HG02798 (cell line): ENCODE data around the gene AQP6.
"Not testable (repeated sequence)": the region's sequence is repeated elsewhere in the genome, so short reads cannot be mapped to it uniquely, and the experiment has no call there.

ENCODE experiments used
- ATAC-seq: cut with Tn5 transposase; IDR thresholded peaks from one replicate; pipeline ENCODE4 v1.9.1; 2021; ENCODE audit warnings: mild to moderate bottlenecking; ENCODE audit not compliant: unreplicated experiment, poor library complexity

AQP6 gene

GRCh38 chr12:49985981-49986380, 13.2 kb downstream of the AQP6 start:
- no peak for ATAC-seq

GRCh38 chr12:49986476-49986875, 13.7 kb downstream of the AQP6 start:
- not testable (repeated sequence) for ATAC-seq

DNA sequence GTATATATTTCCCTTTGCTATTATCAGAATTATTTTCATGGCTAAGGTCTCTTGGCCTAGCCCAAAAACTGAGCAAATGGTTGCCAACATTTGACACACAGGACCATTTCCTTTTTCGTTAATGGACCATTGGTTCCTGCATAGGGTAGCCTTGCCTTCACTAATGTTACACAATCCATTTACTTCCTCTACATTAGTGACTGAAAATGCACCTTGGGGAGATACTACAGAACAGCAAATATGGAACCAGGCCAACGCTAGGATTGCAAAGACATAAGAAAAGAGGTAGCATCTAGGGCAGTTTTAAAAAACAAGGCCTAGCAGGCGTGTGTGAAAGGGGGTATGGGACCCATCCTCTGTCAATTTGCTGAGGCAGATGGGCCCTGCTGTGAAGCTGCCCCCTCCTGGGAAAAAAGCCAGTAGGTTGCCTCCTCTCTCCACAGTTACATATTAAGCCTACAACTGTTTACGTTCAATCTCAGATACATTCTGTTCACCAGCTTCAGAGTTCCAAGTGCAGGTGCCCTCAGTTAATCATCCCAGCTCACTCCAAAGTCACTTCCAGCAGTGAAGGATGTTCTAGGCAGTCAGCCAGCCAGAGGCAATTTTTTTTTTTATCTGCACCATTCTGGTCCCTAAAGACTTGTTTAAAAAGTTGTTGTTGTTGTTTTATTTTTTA, 15.0 kb downstream of the AQP6 start:
- ATAC-seq, result no peak

DNA sequence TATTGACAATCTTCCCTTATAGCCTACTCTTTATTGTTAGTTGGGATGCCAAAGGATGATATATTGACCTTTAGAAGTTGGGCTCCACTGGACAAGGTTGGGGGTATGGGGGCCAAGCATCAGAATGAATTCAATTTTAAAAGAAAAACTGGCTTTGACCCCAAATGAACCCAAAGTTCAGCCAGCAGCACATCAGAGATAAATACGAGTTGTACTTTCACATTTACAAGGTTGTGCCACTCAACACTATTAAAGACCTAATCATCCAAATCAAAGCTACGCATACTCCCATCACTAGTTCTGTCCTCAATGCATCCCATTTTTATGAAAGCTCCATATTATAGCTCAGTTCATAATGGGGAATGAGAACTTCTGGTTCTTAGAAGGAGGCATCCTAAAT, 16.7 kb downstream of the AQP6 start:
- not testable (repeated sequence) for ATAC-seq

DNA sequence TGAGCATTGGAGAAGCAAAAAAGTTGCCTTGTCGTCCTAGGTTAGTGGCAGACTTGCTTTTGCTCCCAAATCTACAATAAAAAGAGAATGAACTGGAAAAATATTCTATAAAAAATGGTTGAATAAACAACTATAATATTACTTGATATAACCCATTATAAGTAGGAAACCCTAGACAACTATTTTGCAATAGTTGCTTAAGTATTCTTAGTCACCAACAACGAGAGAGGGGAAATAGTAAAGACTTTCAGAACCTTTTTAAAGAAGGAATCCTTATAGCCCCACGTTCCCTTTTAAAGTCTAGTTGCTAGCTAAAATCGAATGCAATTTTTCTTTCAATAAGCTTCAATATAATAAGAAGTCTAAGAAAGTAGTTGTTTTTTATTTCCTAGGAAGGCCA, 17.5 kb downstream of the AQP6 start:
- no peak for ATAC-seq

- no peak for ATAC-seq
Observed at GRCh38 chr12:49998453-49998852, 25.7 kb downstream of the AQP6 start.

- ATAC-seq, result no peak
Observed at GRCh38 chr12:50003595-50003994, 30.8 kb downstream of the AQP6 start.

- ATAC-seq, result no peak
Observed at GRCh38 chr12:50004696-50005095, 31.9 kb downstream of the AQP6 start.

DNA sequence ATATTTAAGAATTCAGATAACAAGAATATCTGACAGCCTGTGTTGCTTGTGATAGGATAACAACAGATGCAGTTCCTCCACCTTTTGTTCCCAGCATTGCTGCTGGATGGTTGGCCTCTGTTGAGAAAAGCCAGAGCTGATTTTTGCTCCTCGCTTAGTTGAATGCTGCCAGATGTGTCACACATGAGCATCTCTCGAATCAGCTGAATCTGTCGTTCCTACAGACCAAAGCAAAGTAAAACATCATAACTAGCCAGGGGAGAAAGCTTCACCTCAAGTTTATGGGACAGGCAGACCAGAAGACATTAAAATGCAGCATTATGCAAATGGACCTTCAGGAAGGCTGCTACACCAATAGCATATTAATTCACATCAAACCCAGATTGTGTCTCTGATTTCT, 32.4 kb downstream of the AQP6 start:
- ATAC-seq, result no peak

DNA sequence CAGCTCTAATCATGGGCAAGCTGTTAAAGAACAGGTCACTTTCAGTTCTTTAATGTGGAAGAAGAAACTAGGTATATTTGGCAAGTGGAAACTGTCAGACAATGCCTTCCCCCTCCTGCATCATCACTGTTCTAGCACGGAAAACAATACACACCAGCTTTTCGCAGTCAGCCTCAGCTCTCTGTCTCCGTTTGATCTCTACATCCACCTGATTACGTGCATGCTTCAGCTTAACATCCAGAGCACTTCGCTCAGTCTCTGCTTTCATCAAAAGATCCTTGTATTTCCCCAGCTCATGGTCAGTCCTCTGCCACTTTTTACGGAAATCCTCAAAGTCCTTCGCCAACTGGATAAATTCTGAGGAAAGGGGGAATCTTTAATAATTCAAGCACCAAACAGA, 33.5 kb downstream of the AQP6 start:
- no peak for ATAC-seq

GRCh38 chr12:50006754-50007442, 34.2 kb downstream of the AQP6 start:
- ATAC-seq, result no peak

- ATAC-seq, result no peak
Observed at GRCh38 chr12:50013361-50014147, 40.8 kb downstream of the AQP6 start.

- ATAC-seq, result no peak
Observed at GRCh38 chr12:50014342-50014741, 41.6 kb downstream of the AQP6 start.

DNA sequence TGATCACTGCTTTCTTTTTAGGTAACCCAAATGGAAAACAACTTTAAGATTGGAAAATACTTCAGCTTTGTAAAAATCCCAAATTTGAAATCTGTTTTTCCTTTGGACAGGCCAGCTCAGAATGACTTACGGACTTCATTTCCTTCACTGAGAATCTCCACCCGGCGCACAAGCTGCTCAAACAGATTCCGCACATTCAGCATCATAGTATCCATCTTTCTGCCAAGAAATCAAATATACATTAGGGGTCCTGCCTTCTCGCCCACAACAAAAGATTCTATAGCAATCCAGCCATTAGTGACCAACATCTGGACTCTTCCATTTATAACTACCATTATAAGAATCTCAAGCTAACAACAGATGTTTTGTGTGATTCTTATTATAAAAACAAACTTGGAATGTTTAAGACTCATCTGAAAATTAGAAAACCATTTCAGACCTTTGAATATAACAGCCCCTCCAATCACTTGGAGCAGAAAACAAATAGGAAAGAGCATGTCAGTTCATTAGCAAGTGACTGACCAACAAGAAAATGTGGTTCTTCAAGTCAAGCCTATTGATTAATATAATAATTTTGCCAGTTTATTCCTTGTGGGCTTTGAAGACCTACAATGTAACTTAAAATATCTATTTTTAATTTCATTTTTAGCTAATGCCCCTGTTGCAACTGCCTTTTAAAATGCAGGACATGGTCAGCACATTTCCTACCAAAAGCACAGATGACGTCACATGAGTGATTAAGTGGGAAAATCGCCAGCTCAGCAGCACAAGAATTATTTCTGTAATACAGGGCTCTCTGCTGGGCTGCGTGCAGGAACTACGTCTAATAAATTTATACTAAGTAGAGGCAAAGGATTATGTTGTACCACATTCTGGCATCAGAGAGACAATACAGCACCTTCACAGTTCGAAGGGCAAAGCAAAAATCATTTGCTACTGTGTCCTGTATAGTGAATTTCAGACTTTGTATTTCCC, 44.0 kb downstream of the AQP6 start:
- no peak for ATAC-seq

GRCh38 chr12:50017641-50018040, 44.9 kb downstream of the AQP6 start:
- ATAC-seq, result no peak

DNA sequence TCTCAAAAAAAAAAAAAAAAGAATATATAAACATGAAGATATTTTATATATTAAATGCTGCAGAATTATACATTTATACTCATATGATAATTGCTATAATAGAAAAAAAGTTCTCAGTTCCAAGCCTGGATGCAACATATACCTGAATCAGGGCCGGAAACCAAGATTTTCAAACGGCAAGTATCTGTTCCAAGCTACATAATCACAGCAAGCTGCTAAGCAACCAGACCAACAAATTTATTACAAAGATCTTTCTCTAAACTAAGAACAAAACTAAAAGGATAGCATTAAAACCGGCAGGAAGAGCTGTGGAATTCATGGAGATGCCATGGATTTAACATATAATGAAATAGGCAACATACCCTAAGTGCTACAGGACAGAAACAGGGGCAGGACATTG, 45.4 kb downstream of the AQP6 start:
- no peak for ATAC-seq

DNA sequence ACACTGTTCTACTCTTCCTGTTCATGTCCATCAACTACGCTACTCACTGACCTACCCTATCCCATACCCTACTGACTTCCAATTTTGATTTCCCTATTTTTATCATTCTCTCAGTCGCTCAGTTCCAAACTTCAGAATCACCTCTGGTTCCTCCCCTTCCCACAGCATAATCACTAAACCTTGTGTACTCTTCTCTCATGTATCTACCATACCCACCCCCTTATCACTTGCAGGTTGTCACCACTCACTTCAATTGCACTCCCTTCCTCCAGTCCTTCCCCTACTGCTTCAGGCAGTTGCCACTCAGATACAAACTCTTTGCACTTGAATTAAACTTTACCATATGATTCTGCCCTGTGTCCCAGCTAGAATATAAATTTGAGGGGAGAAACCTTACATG, 46.2 kb downstream of the AQP6 start:
- ATAC-seq, result no peak

DNA sequence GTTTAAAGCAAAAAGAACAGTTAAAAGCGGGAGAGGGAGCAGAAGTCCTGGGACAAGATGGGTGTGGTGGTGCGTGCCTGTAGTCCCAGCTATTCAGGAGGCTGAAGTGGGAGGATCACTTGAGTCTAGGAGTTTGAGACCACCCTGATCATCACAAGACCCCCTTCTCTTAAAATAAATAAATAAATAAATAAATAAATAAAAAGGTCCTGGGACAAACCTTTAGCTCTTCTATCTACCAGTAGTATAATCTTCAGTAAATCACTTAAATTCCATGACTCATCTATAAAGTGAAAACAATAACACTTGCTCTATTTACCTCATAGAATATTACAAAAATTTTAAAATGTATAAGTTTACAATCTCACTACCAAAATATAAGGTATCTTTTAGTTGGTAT, 46.8 kb downstream of the AQP6 start:
- ATAC-seq, result no peak

DNA sequence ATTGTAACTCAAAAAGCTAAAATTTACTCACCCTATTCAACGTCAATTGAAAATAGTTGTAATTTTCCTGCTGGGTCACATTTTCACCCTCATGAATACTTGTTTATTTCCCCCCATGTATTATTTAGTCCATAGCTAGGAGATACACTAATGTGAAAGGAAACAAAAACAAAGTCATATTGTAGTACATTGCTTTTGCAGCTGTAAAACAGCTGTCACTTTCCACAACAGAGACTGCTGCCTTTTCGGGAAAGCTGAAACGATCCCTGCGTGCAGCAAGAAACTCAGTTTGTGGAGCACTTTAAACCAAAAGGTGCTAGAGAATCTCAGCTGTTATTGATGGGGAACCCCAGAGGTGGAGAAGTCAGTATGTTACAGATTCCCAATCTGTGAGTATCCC, 48.3 kb downstream of the AQP6 start:
- ATAC-seq, result no peak

DNA sequence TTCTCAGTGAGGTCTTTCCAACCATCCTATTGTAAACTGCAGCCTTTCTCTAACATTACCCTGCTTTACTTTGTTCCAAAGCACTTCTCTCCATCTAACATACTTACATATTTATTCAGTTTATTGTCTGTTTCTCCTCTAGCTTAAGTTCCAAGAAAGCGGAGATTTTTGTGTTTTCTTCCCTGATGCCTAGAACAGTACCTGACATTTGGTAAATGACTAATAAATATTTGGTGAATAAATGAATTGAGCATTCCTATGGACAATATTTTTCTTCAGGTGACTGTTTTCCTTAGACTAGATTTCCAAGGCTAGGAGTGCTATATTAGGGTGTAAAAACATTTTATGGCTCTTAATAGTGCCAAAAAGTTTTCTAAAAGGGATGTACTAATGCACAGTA, 50.2 kb downstream of the AQP6 start:
- no peak for ATAC-seq
